SU-DHL-6 (cell line): ENCODE measurements around the gene CELF5.

Experiments used
- H2AFZ ChIP-seq: fragments of 200-600 bp; sonication (generic); 2 replicates; pipeline ENCODE4 v1.6.1; 2014; ENCODE audit warnings: low read depth, mild to moderate bottlenecking, moderate library complexity, mixed read lengths, antibody characterized with exemption, low read length; ENCODE audit not compliant: severe bottlenecking
- H3F3A ChIP-seq: fragments of 200-600 bp; shearing (Covaris generic); 2 replicates; pipeline ENCODE4 v1.6.0; 2016; ENCODE audit warnings: antibody characterized with exemption, mild to moderate bottlenecking; ENCODE audit not compliant: insufficient read depth
- H3K27ac ChIP-seq: fragments of 200-600 bp; sonication (generic); 2 replicates; pipeline ENCODE4 v1.5.1; 2016; ENCODE audit warnings: low read depth, mild to moderate bottlenecking, low read length, moderate library complexity, mixed read lengths
- H3K27me3 ChIP-seq: fragments of 200-600 bp; sonication (generic), shearing (Covaris generic); 2 replicates; pipeline ENCODE4 v1.6.0; 2014; ENCODE audit warnings: mild to moderate bottlenecking, low read length
- H3K36me3 ChIP-seq: fragments of 200-600 bp; sonication (generic); 2 replicates; pipeline ENCODE4 v1.6.1; 2014; ENCODE audit warnings: mild to moderate bottlenecking, low read length, mixed read lengths
- H3K4me2 ChIP-seq: fragments of 300-600, 200-600 bp; shearing (Covaris generic), sonication (generic); 2 replicates; pipeline ENCODE4 v1.6.0; 2014; ENCODE audit warnings: low read length, low read depth, mild to moderate bottlenecking; ENCODE audit not compliant: poor library complexity, severe bottlenecking
- H3K4me3 ChIP-seq: fragments of 200-600 bp; sonication (generic); 2 replicates; pipeline ENCODE4 v1.5.1; 2014; ENCODE audit warnings: antibody characterized with exemption, low read length, mild to moderate bottlenecking, mixed read lengths; ENCODE audit not compliant: insufficient read depth, poor library complexity, severe bottlenecking
- H3K79me2 ChIP-seq: fragments of 200-600 bp; sonication (generic); 2 replicates; pipeline ENCODE4 v1.6.1; 2014; ENCODE audit warnings: mild to moderate bottlenecking, low read length, moderate library complexity; ENCODE audit not compliant: insufficient read depth
- H3K9ac ChIP-seq: fragments of 200-600 bp; sonication (generic); 2 replicates; pipeline ENCODE4 v1.7.0; 2014; ENCODE audit warnings: mild to moderate bottlenecking, low read length
- H3K9me2 ChIP-seq: fragments of 200-600 bp; sonication (generic); replicated peaks from 2 replicates; pipeline ENCODE4 v1.6.1; 2014; ENCODE audit warnings: low read length; ENCODE audit not compliant: insufficient read depth
- H3K9me3 ChIP-seq: fragments of 200-600 bp; sonication (generic); 2 replicates; pipeline ENCODE4 v1.6.1; 2014; ENCODE audit warnings: low read length, mixed read lengths; ENCODE audit not compliant: insufficient read depth
- H4K20me1 ChIP-seq: fragments of 200-600 bp; sonication (generic); 2 replicates; pipeline ENCODE4 v1.6.1; 2014; ENCODE audit warnings: low read depth, mild to moderate bottlenecking, antibody characterized with exemption, low read length, moderate library complexity, mixed read lengths
- EZH2phosphoT487 ChIP-seq: fragments of 200-600 bp; sonication (generic), shearing (Covaris generic); conservative IDR thresholded peaks from 2 replicates; pipeline ENCODE4 v1.6.1; 2018; ENCODE audit warnings: mild to moderate bottlenecking, antibody characterized with exemption, low read length, moderate library complexity, mixed read lengths
- TF ChIP-seq, protein P1 (sequence below): fragments of 200-600 bp; sonication (generic); IDR thresholded peaks from one replicate; pipeline ENCODE4 v1.5.1; 2017; ENCODE audit warnings: antibody characterized with exemption, mild to moderate bottlenecking, low read length, moderate library complexity; ENCODE audit not compliant: insufficient read depth, poor library complexity, severe bottlenecking

Gene CELF5

DNA sequence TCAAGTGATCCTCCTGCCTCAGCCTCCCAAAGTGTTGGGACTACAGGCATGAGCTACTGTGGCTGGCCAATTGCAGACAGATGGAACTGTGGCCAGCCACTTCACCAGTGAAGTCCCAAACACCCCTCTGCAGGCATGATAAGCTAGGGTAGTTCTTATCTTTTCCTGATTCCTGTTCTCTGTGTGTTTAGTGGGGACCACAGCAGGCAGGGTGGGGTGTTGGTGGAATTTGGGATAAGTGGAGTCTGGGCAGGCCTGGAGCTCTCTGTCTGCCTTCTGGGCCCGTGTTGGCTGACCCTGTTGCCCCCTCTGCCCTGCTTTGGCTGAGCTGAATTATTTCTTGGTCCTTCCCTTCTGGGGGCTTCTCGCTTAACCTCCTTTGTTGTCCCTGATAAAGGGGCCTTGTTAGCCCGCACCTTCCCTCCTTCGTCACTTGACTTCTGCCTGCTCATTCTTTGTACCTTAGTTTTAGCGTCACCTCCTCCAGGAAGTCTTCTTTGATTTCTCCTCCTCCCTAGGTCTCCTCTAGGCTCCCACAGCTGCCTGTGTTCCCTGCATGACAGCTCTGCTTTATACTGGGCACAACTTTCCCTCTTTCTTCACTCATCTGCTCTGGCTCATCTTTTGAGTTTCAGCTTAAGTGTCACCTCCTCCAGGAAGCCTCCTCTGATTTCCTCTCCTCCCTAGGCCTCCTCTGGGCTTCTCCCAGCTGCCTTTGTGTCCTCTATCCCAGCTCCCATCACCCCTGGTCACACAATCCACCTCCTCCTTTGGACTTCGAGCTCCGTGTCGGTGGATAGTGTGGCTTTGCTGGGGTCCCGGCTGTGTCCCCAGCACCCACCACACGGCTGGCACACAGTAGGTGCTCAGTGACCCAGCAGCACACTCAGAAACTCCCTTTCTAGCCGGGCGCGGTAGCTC lies 40.5 kb upstream of the CELF5 start:
- no peaks in the 10 kb centered on the region for H3F3A ChIP-seq
- peak overlapping the region; percentile 82 for H3K4me2 ChIP-seq
- no peak overlapping the region for H3K27ac ChIP-seq
- no peak for TF ChIP-seq EZH2phosphoT487
- TF ChIP-seq, protein P1, sequence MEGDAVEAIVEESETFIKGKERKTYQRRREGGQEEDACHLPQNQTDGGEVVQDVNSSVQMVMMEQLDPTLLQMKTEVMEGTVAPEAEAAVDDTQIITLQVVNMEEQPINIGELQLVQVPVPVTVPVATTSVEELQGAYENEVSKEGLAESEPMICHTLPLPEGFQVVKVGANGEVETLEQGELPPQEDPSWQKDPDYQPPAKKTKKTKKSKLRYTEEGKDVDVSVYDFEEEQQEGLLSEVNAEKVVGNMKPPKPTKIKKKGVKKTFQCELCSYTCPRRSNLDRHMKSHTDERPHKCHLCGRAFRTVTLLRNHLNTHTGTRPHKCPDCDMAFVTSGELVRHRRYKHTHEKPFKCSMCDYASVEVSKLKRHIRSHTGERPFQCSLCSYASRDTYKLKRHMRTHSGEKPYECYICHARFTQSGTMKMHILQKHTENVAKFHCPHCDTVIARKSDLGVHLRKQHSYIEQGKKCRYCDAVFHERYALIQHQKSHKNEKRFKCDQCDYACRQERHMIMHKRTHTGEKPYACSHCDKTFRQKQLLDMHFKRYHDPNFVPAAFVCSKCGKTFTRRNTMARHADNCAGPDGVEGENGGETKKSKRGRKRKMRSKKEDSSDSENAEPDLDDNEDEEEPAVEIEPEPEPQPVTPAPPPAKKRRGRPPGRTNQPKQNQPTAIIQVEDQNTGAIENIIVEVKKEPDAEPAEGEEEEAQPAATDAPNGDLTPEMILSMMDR = no peak
- no peak overlapping the region for H2AFZ ChIP-seq
- H3K27me3 ChIP-seq = no peaks in the 10 kb centered on the region
- no peaks in the 10 kb centered on the region for H3K9me2 ChIP-seq
- H4K20me1 ChIP-seq = no peaks in the 10 kb centered on the region
- no peaks in the 10 kb centered on the region for H3K36me3 ChIP-seq
- H3K79me2 ChIP-seq = peaks cover 32% of the 10 kb centered on the region
- H3K4me3 ChIP-seq = no peak overlapping the region
- no peaks in the 10 kb centered on the region for H3K9me3 ChIP-seq
- H3K9ac ChIP-seq = peak overlapping the region; percentile 95

DNA sequence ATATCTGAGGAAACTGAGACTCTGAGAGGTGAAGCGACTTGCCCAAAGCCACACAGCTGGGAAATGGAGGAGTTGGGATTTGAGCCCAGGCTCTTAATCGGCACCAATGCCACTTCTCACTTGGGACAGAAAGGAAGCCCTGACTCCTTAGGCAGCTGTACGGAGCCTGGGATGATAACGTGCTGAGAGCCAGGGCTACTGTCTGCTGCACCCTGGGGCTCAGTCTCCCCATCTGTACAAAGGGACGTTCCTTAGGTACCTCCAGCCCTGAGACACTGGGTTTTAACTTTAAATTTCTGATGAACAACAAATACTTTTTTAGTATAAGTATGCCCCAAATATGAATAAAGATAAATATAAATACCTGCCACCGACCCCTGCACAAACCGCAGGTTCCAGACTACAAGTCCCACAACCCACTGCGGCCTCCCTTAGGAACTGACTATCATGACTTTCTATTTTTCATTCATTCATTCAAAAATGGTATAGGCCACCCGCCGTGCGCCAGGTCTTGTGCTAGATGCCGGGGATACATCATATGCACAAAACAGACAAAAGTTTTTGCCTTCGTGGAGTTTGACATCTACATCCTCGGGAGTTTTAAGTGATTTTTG lies 39.5 kb upstream of the CELF5 start:
- peak overlapping the region; percentile 95 for H3K9ac ChIP-seq

DNA sequence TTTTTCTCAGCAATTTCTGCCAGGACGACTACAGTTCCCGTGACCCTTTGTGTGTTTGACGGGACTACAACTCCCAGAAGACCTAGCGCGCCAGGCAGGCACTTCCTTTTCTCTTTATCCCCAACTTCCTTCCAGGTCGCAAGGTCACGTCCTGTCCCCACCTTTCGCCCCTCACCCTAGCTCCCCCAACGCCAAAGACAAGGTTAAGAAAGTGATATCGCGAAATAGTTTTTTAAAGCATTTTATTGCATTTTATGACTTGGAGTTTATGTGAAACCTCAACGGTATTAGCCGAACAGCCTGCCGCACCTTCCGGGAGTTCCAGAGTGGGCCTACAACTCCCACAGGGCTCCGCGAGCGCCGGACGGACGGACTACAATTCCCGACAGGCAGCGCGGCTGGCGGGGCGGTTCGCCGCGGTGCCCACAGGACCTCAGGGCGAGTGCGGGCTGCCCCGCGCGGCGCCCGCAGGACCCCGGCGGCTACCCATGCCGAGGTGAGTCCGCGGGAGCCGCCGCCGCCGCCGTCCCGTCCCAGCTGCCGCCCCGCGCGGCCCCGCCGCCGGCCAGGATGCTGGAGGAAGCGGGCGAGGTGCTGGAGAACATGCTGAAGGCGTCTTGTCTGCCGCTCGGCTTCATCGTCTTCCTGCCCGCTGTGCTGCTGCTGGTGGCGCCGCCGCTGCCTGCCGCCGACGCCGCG lies 38.9 kb upstream of the CELF5 start, which contains the start of gene NCLN:
Gene NCLN (plus strand): TSS at position 470 of the 699 bp plus-strand sequence. CDS start 101 bp downstream, at position 571.
- Histone ChIP-seq H3K27me3 (no peaks in the 10 kb centered on the region), H2AFZ (peak within 1 kb of the TSS; percentile 83), H3K79me2 (peaks cover 48% of the 10 kb centered on the region), H3K9me3 (no peaks in the 10 kb centered on the region), H3K27ac (peak within 1 kb of the TSS; percentile 81), H3K4me3 (peak within 1 kb of the TSS; percentile 75), H3K9ac (peak within 1 kb of the TSS; percentile 95), H3F3A (no peaks in the 10 kb centered on the region), H3K9me2 (no peaks in the 10 kb centered on the region), H3K4me2 (peak within 1 kb of the TSS; percentile 87), H4K20me1 (no peaks in the 10 kb centered on the region), H3K36me3 (no peaks in the 10 kb centered on the region)
- TF ChIP-seq EZH2phosphoT487 = no peak
- TF ChIP-seq, protein P1 = no peak

More for the DNA sequence above, 39.5 kb upstream of the CELF5 start:
- H3F3A ChIP-seq = no peaks in the 10 kb centered on the region
- no peaks in the 10 kb centered on the region for H4K20me1 ChIP-seq
- H3K4me3 ChIP-seq = peak overlapping the region; percentile 75
- peaks cover 42% of the 10 kb centered on the region for H3K79me2 ChIP-seq
- H3K27me3 ChIP-seq = no peaks in the 10 kb centered on the region
- peak overlapping the region; percentile 83 for H2AFZ ChIP-seq
- peak overlapping the region; percentile 81 for H3K27ac ChIP-seq
- H3K4me2 ChIP-seq = peak overlapping the region; percentile 82
- TF ChIP-seq, protein P1 = no peak
- TF ChIP-seq EZH2phosphoT487 = no peak
- H3K36me3 ChIP-seq = no peaks in the 10 kb centered on the region
- no peaks in the 10 kb centered on the region for H3K9me3 ChIP-seq
- no peaks in the 10 kb centered on the region for H3K9me2 ChIP-seq
